ENCODE results near the gene EIF5AL1.
"Not testable (repeated sequence)": the region's sequence is repeated elsewhere in the genome, so short reads cannot be mapped to it uniquely, and the experiment has no call there.

EIF5AL1 gene

DNA sequence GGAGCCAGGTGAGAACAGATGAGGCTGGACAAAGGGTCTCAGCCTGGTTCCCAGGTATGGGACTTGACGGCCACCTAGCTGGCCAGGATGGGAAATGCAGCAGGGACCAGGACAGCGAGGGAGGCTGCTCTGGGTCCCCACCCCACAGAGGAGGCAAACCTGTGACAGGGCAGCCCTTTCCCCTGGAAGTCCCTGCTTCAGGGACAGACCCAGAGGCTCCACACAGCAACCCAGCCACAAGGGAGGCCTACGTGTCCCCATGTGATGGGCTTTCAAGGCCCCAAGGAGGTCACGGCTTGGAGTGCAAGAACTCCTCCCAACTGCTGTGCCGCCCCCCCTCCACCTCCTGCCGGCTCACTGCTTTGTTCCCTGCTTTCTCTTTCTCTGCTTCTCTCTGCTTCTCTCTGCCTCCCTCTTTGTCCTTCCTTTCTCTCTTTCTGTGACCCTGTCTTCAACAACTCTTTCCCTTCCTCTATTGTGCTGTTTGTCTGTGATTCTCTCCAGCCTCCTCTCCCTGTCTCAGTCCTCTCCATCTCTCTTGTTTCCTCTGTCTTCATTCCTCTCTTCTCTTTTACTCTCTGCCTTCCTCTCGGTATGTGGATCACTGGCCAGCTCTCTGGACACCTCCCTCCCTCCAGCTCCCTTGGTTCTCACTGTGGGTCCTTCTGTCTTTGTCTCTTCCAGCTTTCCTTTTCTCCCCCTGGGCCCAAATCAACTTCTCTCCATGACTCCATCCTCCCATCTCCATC, 9.6 kb upstream of the EIF5AL1 start:
- Histone ChIP-seq H3K27me3 (ENCODE audit: control insufficient read depth in 1 of 2, insufficient read depth in 2 of 2, low read length in 2 of 2) (no peaks in the 10 kb centered on the region), H3K27ac (ENCODE audit: low read depth, low read length) (no peak overlapping the region), H3K36me3 (ENCODE audit: insufficient read depth, low read length) (no peaks in the 10 kb centered on the region), H3K4me1 (ENCODE audit: insufficient read depth, low read length) (no peaks in the 10 kb centered on the region), H3K9me3 (ENCODE audit: low read length) (no peaks in the 10 kb centered on the region), H3K4me3 (ENCODE audit: low read depth in 1 of 2, low read length in 2 of 2) (no peak overlapping the region), H3K9ac (ENCODE audit: low read length) (no peak overlapping the region)

DNA sequence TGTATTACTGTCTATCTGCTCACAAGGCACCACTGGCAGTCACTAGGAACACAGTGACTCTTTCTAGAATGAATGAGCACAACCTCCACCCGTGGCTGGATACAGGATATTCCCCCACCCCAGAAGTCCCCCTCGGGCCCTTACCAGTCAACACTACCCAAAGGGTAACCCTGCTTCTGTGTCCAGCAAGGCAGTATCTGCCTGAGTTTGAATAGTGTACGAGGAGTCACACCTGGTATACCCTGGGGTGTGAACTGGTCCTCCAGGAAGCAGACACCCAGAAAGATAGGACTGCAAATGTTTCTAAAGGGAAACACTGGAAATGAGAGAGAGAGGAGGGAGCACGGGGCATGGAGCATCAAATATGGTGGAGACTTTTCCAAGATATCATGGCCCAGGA, 8.5 kb upstream of the EIF5AL1 start:
- H3K27me3 ChIP-seq (ENCODE audit: control insufficient read depth in 1 of 2, insufficient read depth in 2 of 2, low read length in 2 of 2); H3K4me3 ChIP-seq (ENCODE audit: low read depth in 1 of 2, low read length in 2 of 2); H3K9me3 ChIP-seq (ENCODE audit: low read length): not testable (repeated sequence)

DNA sequence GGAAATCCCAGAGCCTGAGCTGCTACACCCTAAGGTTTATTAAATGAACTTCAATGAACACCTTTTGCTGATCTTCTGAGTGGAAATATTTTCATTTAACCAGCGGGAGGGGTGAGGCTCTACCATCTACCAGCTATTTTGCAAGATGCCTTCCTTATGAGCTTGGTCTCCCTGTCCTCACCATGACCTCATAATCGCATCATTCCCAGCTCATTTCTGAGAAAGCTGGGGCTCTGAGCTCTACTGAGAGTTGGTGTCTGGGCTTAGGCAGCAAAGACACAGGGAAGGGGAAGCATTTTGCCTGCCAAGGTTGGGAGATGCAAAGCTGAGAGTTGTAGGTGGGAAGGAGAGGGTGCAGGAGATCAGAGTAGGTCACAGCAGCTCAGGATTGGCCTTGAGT, 7.8 kb upstream of the EIF5AL1 start:
- H3K4me3 ChIP-seq (ENCODE audit: low read depth in 1 of 2, low read length in 2 of 2); H3K9me3 ChIP-seq (ENCODE audit: low read length); H3K27me3 ChIP-seq (ENCODE audit: control insufficient read depth in 1 of 2, insufficient read depth in 2 of 2, low read length in 2 of 2): not testable (repeated sequence)

More for the DNA sequence above, 8.5 kb upstream of the EIF5AL1 start:
- H3K9ac ChIP-seq (ENCODE audit: low read length); H3K4me1 ChIP-seq (ENCODE audit: insufficient read depth, low read length); H3K27ac ChIP-seq (ENCODE audit: low read depth, low read length); H3K36me3 ChIP-seq (ENCODE audit: insufficient read depth, low read length): not testable (repeated sequence)

DNA sequence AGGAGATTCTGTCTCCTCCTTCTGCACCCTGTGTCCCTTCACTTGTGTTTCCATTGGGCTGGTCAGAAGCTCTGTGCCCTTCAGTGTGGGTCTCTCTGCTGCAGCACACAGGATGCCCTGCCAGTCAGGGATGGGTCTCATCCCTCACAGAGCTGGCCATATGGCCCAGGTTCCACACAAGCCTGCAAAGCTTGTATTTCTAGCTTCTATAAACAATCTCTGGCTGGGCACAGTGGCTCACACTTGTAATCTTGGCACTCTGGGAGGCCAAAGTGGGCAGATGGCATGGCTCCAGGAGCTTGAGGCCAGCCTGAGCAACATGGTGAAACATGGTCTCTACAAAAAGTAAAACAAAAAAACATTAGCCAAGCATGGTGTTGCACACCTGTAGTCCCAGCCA, 7.0 kb upstream of the EIF5AL1 start:
- not testable (repeated sequence) for H3K36me3 ChIP-seq (ENCODE audit: insufficient read depth, low read length); H3K27ac ChIP-seq (ENCODE audit: low read depth, low read length); H3K4me3 ChIP-seq (ENCODE audit: low read depth in 1 of 2, low read length in 2 of 2); H3K27me3 ChIP-seq (ENCODE audit: control insufficient read depth in 1 of 2, insufficient read depth in 2 of 2, low read length in 2 of 2); H3K4me1 ChIP-seq (ENCODE audit: insufficient read depth, low read length); H3K9ac ChIP-seq (ENCODE audit: low read length); H3K9me3 ChIP-seq (ENCODE audit: low read length)

More for the DNA sequence above, 7.8 kb upstream of the EIF5AL1 start:
- H3K27ac ChIP-seq (ENCODE audit: low read depth, low read length); H3K36me3 ChIP-seq (ENCODE audit: insufficient read depth, low read length); H3K9ac ChIP-seq (ENCODE audit: low read length); H3K4me1 ChIP-seq (ENCODE audit: insufficient read depth, low read length): not testable (repeated sequence)

DNA sequence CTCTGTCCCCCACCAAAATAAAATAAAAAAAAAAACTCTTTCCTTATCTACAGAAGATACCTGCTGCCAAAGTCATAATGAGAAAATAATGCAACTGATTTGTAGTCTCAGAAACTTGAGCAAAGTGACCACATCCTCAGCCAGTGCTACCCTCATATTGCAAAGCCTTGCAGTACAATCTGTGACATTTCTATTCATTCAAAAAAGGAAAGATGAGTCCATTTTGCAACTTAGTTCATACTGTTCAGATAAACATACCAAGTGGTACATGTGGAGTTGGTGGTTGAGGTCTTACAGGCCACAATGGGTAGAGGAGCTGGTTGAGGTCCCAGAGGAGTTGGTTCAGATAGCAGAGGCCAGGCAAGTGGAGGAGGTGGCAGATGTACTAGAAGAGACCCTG, 6.5 kb upstream of the EIF5AL1 start:
- Histone ChIP-seq H3K27me3 (ENCODE audit: control insufficient read depth in 1 of 2, insufficient read depth in 2 of 2, low read length in 2 of 2) (no peaks in the 10 kb centered on the region), H3K9ac (ENCODE audit: low read length) (no peak overlapping the region), H3K36me3 (ENCODE audit: insufficient read depth, low read length) (no peaks in the 10 kb centered on the region), H3K9me3 (ENCODE audit: low read length) (no peaks in the 10 kb centered on the region), H3K27ac (ENCODE audit: low read depth, low read length) (no peak overlapping the region), H3K4me3 (ENCODE audit: low read depth in 1 of 2, low read length in 2 of 2) (no peak overlapping the region), H3K4me1 (ENCODE audit: insufficient read depth, low read length) (no peaks in the 10 kb centered on the region)

DNA sequence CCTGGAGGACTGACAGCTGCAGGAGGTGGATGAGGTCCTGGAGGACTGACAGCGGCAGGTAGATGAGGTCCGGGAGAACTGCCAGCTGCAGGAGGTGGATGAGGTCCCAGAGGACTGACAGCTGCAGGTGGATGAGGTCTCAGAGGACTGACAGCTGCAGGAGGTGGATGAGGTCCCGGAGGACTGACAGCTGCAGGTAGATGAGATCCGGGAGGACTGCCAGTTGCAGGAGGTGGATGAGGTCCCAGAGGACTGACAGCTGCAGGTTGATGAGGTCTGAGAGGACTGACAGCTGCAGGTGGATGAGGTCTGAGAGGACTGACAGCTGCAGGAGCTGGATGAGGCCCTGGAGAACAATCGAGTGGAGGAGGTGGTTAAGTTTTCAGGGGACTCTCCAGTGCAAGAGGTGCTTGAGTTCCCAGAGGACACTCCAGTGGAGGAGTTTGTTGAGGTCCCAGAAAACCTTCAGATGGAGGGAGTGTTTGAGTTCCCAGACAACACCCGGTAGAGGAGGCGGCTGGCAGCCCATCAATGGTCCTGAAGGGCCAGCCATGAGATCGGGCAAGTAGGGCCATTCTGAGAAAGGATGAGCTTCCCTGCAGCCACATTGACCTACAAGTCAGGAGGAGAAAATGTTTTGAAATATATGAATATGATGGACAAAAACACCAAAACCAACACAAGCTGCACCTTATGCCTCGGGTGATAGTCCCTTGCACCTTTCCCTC, 4.7 kb upstream of the EIF5AL1 start:
- Histone ChIP-seq H3K27me3 (ENCODE audit: control insufficient read depth in 1 of 2, insufficient read depth in 2 of 2, low read length in 2 of 2) (no peaks in the 10 kb centered on the region), H3K4me3 (ENCODE audit: low read depth in 1 of 2, low read length in 2 of 2) (no peak overlapping the region), H3K27ac (ENCODE audit: low read depth, low read length) (no peak overlapping the region), H3K36me3 (ENCODE audit: insufficient read depth, low read length) (no peaks in the 10 kb centered on the region), H3K9me3 (ENCODE audit: low read length) (no peaks in the 10 kb centered on the region), H3K4me1 (ENCODE audit: insufficient read depth, low read length) (no peaks in the 10 kb centered on the region), H3K9ac (ENCODE audit: low read length) (no peak overlapping the region)

DNA sequence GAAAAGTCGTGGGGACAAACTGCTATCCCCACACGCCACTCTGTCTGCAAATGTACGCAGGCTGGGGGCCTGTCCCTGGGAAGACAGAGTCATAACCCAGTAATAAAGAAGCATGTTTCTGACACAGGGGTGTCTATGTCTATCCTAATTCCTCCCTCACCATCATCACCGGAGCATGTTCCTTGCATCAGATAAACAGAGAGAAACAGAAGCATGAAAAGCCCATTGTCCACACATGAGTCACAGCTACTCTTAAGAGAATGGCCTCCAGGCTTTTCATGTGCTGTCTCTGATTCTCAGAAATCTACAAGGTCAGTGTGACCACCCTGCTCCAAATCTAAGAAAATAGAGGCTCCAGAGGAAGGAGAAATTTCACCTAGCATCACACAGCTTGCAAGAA, 4.1 kb upstream of the EIF5AL1 start:
- not testable (repeated sequence) for H3K36me3 ChIP-seq (ENCODE audit: insufficient read depth, low read length); H3K9me3 ChIP-seq (ENCODE audit: low read length); H3K27me3 ChIP-seq (ENCODE audit: control insufficient read depth in 1 of 2, insufficient read depth in 2 of 2, low read length in 2 of 2); H3K4me1 ChIP-seq (ENCODE audit: insufficient read depth, low read length); H3K4me3 ChIP-seq (ENCODE audit: low read depth in 1 of 2, low read length in 2 of 2); H3K9ac ChIP-seq (ENCODE audit: low read length); H3K27ac ChIP-seq (ENCODE audit: low read depth, low read length)

DNA sequence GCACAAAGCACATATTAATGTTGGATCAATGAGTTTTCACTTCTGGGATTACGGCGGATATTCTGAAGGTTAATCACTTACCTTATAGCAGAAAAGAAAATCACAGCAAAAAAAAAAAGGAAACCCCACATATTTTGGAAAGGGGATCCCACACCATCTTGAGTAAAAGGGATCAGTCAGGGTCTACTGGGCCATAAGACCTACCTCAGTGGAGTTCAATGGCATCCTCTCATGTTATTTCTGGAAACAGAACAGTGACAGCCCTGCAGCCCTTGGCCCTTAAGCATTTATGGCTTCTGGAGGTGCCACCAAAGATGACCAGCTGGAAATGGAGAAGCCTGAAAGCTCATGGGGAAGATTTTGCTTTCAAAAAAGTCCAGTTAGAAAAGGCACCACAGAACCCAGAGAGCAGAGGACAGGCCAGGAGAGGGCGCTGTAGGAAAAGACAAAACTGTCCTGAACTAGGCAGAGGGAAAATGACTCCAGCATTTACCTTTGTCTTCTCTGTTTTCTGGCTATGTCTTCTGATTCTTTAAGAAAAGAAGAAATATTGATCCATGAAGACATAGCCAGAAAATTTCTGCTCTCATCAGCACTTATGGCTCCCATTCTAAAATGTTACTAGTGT, 2.9 kb upstream of the EIF5AL1 start:
- H3K4me3 ChIP-seq (ENCODE audit: low read depth in 1 of 2, low read length in 2 of 2); H3K9ac ChIP-seq (ENCODE audit: low read length); H3K4me1 ChIP-seq (ENCODE audit: insufficient read depth, low read length); H3K27me3 ChIP-seq (ENCODE audit: control insufficient read depth in 1 of 2, insufficient read depth in 2 of 2, low read length in 2 of 2); H3K9me3 ChIP-seq (ENCODE audit: low read length); H3K36me3 ChIP-seq (ENCODE audit: insufficient read depth, low read length); H3K27ac ChIP-seq (ENCODE audit: low read depth, low read length): not testable (repeated sequence)

DNA sequence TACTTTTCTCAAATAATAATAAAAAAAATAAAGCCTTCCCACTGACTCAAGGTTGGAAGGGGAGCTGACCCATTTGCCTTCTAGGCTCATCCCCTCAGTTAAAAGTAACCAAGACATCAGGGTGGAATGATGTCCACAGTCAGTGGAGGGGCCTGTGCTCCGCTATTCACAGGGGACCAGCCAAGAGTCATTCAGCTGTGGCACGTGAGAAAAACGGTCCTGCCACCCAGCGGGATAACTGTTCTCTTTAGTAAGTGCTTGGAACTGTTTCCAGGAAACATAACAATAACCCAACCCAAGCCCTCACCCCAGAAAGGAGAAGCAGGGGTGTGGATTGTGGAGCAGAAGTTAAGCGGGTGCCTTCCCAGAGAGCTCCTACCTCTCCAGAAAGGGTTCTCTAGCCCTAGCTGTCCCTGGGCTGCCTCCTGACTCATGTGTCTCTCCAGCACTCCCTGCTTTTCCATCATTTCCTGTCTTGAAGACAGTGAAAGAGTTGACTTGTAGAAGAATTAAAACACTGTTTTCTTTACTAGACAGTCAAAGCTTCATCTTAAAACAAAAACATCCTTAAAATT, 2.3 kb upstream of the EIF5AL1 start:
- not testable (repeated sequence) for H3K36me3 ChIP-seq (ENCODE audit: insufficient read depth, low read length); H3K27ac ChIP-seq (ENCODE audit: low read depth, low read length); H3K9ac ChIP-seq (ENCODE audit: low read length); H3K9me3 ChIP-seq (ENCODE audit: low read length); H3K4me3 ChIP-seq (ENCODE audit: low read depth in 1 of 2, low read length in 2 of 2); H3K4me1 ChIP-seq (ENCODE audit: insufficient read depth, low read length); H3K27me3 ChIP-seq (ENCODE audit: control insufficient read depth in 1 of 2, insufficient read depth in 2 of 2, low read length in 2 of 2)

DNA sequence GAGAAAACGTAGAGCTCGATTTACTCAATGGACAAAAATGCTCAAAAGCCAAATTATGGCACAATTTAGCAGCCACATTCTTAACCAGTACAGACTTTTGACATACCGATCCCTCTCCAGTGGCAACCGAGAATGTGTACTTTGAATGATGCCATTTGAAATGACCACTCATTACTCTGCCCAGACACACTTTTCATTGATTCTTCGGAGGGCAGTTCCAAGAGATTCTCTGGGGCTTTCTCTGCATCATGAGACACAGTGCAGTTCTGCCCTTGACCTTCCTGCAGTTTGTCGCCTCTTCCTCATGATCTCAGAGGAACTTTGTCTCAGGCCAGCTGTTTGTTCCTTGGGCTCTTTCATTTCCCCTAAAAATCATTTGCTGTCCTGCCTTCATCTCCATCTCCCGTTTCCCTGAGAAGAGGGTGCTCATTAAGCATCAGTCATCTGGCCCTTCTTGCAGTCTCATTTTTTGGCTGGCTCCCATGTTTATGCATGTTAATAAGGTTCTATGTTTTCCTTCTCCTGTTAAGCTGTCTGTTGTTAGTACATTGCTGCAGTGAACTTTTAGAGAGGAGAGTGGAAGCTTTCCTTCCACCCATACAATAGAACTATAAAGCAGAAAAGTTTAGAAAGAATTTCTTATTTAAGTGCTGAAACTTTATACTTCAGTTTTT, 4.3 kb downstream of the EIF5AL1 start:
- H3K9me3 ChIP-seq (ENCODE audit: low read length); H3K27me3 ChIP-seq (ENCODE audit: control insufficient read depth in 1 of 2, insufficient read depth in 2 of 2, low read length in 2 of 2); H3K4me1 ChIP-seq (ENCODE audit: insufficient read depth, low read length); H3K9ac ChIP-seq (ENCODE audit: low read length); H3K36me3 ChIP-seq (ENCODE audit: insufficient read depth, low read length); H3K27ac ChIP-seq (ENCODE audit: low read depth, low read length); H3K4me3 ChIP-seq (ENCODE audit: low read depth in 1 of 2, low read length in 2 of 2): not testable (repeated sequence)

DNA sequence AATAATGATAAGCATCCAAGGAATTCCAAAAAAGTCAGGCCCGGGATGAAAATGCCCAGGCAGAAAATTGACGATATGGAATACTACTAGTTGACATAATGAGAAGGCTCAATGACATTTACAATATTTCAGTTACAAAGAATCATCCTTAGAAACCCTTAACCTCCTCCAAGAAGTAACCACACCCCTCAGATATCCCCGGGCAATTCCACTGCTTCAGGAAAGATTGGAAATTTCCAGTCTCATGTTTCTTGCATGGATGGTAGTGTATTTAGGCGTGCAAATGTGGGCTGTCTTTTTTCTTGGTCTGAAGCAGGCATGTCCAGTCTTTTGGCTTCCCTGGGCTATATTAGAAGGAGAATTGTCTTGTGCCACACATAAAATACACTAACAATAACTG, 5.2 kb downstream of the EIF5AL1 start:
- H3K9ac ChIP-seq (ENCODE audit: low read length); H3K9me3 ChIP-seq (ENCODE audit: low read length); H3K4me1 ChIP-seq (ENCODE audit: insufficient read depth, low read length); H3K27me3 ChIP-seq (ENCODE audit: control insufficient read depth in 1 of 2, insufficient read depth in 2 of 2, low read length in 2 of 2); H3K36me3 ChIP-seq (ENCODE audit: insufficient read depth, low read length); H3K4me3 ChIP-seq (ENCODE audit: low read depth in 1 of 2, low read length in 2 of 2); H3K27ac ChIP-seq (ENCODE audit: low read depth, low read length): not testable (repeated sequence)
